ENCODE data around the gene YPEL2. TPM values are rescaled to one million over a fixed set of nuclear protein-coding genes. Genes with fewer than 3 reads are reported as not detected.
A peak's percentile ranks its signal among the peaks of the same experiment; 100 is the strongest.

Gene YPEL2
- total RNA-seq, 2 experiments from 2014 or later, result 24.0 to 25.3 TPM

- Mint-ChIP-seq H3K27ac (no peak overlapping the region), H3K4me3 (no peak overlapping the region), H3K27me3 (peaks cover 11% of the 10 kb centered on the region), H3K36me3 (peaks cover 7% of the 10 kb centered on the region), H3K9me3 (peaks cover 5% of the 10 kb centered on the region), H3K4me1 (peaks cover 18% of the 10 kb centered on the region)
- ATAC-seq (ENCODE audit: low read depth), result no peak
- POLR2A ChIA-PET, result interaction anchor here (0.6 to 1.0 kb wide), 2 partner anchors 16 to 77 kb away, joined by 3 read pairs; no protein-coding TSS in a partner anchor
- no peak for DNase-seq
These were observed 101.2 kb downstream of the YPEL2 start for GRCh38 chr17:59432657-59433056.

GRCh38 chr17:59433586-59433985, 102.1 kb downstream of the YPEL2 start:
- DNase-seq (no peak), ATAC-seq (ENCODE audit: low read depth) (no peak)
- POLR2A ChIA-PET, result no interaction called here
- Mint-ChIP-seq H3K36me3 (peaks cover 7% of the 10 kb centered on the region), H3K27me3 (peaks cover 11% of the 10 kb centered on the region), H3K9me3 (peaks cover 5% of the 10 kb centered on the region), H3K4me1 (peaks cover 25% of the 10 kb centered on the region), H3K27ac (no peak overlapping the region), H3K4me3 (no peak overlapping the region)

GRCh38 chr17:59434429-59434828, 103.0 kb downstream of the YPEL2 start:
- H3K4me3 Mint-ChIP-seq, result no peak overlapping the region
- POLR2A ChIA-PET, result interaction anchor here (1.0 kb wide), 1 partner anchor 105 kb away, joined by 6 read pairs; no protein-coding TSS in a partner anchor
- peaks cover 28% of the 10 kb centered on the region for H3K4me1 Mint-ChIP-seq
- DNase-seq, result no peak
- H3K36me3 Mint-ChIP-seq, result peaks cover 7% of the 10 kb centered on the region
- H3K27me3 Mint-ChIP-seq, result peaks cover 11% of the 10 kb centered on the region
- peaks cover 5% of the 10 kb centered on the region for H3K9me3 Mint-ChIP-seq
- no peak overlapping the region for H3K27ac Mint-ChIP-seq
- ATAC-seq (ENCODE audit: low read depth), result no peak

GRCh38 chr17:59435238-59435637, 103.8 kb downstream of the YPEL2 start:
- POLR2A ChIA-PET, result no interaction called here
- ATAC-seq (ENCODE audit: low read depth), result no peak
- DNase-seq, result no peak
- no peak overlapping the region for H3K4me3 Mint-ChIP-seq
- H3K36me3 Mint-ChIP-seq, result peaks cover 7% of the 10 kb centered on the region
- H3K27ac Mint-ChIP-seq, result no peak overlapping the region
- H3K4me1 Mint-ChIP-seq, result peaks cover 35% of the 10 kb centered on the region
- peaks cover 5% of the 10 kb centered on the region for H3K9me3 Mint-ChIP-seq
- peaks cover 11% of the 10 kb centered on the region for H3K27me3 Mint-ChIP-seq

GRCh38 chr17:59436900-59437299, 105.4 kb downstream of the YPEL2 start:
- Mint-ChIP-seq H3K27me3 (peaks cover 11% of the 10 kb centered on the region), H3K4me3 (no peak overlapping the region), H3K27ac (no peak overlapping the region), H3K9me3 (peaks cover 4% of the 10 kb centered on the region), H3K36me3 (peaks cover 5% of the 10 kb centered on the region), H3K4me1 (peaks cover 38% of the 10 kb centered on the region)
- DNase-seq (no peak), ATAC-seq (ENCODE audit: low read depth) (no peak)
- POLR2A ChIA-PET, result interaction anchor here (0.7 to 1.7 kb wide), 2 partner anchors 81 to 107 kb away, joined by 3 to 7 read pairs; no protein-coding TSS in a partner anchor

GRCh38 chr17:59437791-59438281, 106.4 kb downstream of the YPEL2 start:
- H3K4me1 Mint-ChIP-seq, result peaks cover 36% of the 10 kb centered on the region
- no peak overlapping the region for H3K27ac Mint-ChIP-seq
- no peak overlapping the region for H3K4me3 Mint-ChIP-seq

GRCh38 chr17:59439262-59439661, 107.8 kb downstream of the YPEL2 start:
- Mint-ChIP-seq H3K27me3 (peaks cover 6% of the 10 kb centered on the region), H3K4me3 (peak overlapping the region; percentile 23), H3K4me1 (peaks cover 36% of the 10 kb centered on the region), H3K36me3 (no peaks in the 10 kb centered on the region), H3K27ac (peak overlapping the region; percentile 84), H3K9me3 (no peaks in the 10 kb centered on the region)
- no peak for DNase-seq
- POLR2A ChIA-PET, result interaction anchor here (0.7 to 4.4 kb wide), 6 partner anchors 15 to 126 kb away, joined by 3 to 36 read pairs (median 3); partner anchors contain the start of genes DHX40 and YPEL2
- ATAC-seq (ENCODE audit: low read depth), result no peak

More at GRCh38 chr17:59437791-59438281, 106.4 kb downstream of the YPEL2 start:
- peaks cover 9% of the 10 kb centered on the region for H3K27me3 Mint-ChIP-seq
- peaks cover under 1% of the 10 kb centered on the region for H3K9me3 Mint-ChIP-seq
- ATAC-seq (ENCODE audit: low read depth), result no peak
- POLR2A ChIA-PET, result interaction anchor here (1.7 kb wide), 1 partner anchor 108 kb away, joined by 7 read pairs; no protein-coding TSS in a partner anchor
- DNase-seq, result no peak
- peaks cover under 1% of the 10 kb centered on the region for H3K36me3 Mint-ChIP-seq

GRCh38 chr17:59439741-59440211, 108.3 kb downstream of the YPEL2 start:
- DNase-seq (no peak), ATAC-seq (ENCODE audit: low read depth) (no peak)
- peaks cover 6% of the 10 kb centered on the region for H3K27me3 Mint-ChIP-seq
- H3K4me1 Mint-ChIP-seq, result peaks cover 36% of the 10 kb centered on the region
- POLR2A ChIA-PET, result interaction anchor here (0.7 to 4.4 kb wide), 7 partner anchors 13 to 125 kb away, joined by 3 to 36 read pairs (median 3); partner anchors contain the start of genes DHX40 and YPEL2
- peak overlapping the region; percentile 84 for H3K27ac Mint-ChIP-seq
- H3K36me3 Mint-ChIP-seq, result no peaks in the 10 kb centered on the region
- H3K9me3 Mint-ChIP-seq, result no peaks in the 10 kb centered on the region
- H3K4me3 Mint-ChIP-seq, result peak overlapping the region; percentile 66

- H3K9me3 Mint-ChIP-seq, result no peaks in the 10 kb centered on the region
- peaks cover 2% of the 10 kb centered on the region for H3K27me3 Mint-ChIP-seq
- H3K4me3 Mint-ChIP-seq, result peak overlapping the region; percentile 66
- ATAC-seq (ENCODE audit: low read depth) (peak; percentile 99), DNase-seq (peak; percentile 73)
- H3K36me3 Mint-ChIP-seq, result no peaks in the 10 kb centered on the region
- POLR2A ChIA-PET, result interaction anchor here (0.5 to 4.4 kb wide), 4 partner anchors 79 to 201 kb away, joined by 5 to 36 read pairs (median 8); partner anchors contain the start of gene YPEL2
- H3K4me1 Mint-ChIP-seq, result peaks cover 36% of the 10 kb centered on the region
- peak overlapping the region; percentile 84 for H3K27ac Mint-ChIP-seq
These were observed 109.5 kb downstream of the YPEL2 start for GRCh38 chr17:59440757-59441463.

- peaks cover 36% of the 10 kb centered on the region for H3K4me1 Mint-ChIP-seq
- ATAC-seq (ENCODE audit: low read depth) (no peak), DNase-seq (no peak)
- H3K27ac Mint-ChIP-seq, result peak overlapping the region; percentile 84
- H3K36me3 Mint-ChIP-seq, result no peaks in the 10 kb centered on the region
- no peaks in the 10 kb centered on the region for H3K27me3 Mint-ChIP-seq
- POLR2A ChIA-PET, result interaction anchor here (0.5 to 4.4 kb wide), 4 partner anchors 79 to 200 kb away, joined by 5 to 36 read pairs (median 8); partner anchors contain the start of gene YPEL2
- peak overlapping the region; percentile 66 for H3K4me3 Mint-ChIP-seq
- no peaks in the 10 kb centered on the region for H3K9me3 Mint-ChIP-seq
These were observed 110.1 kb downstream of the YPEL2 start for GRCh38 chr17:59441464-59442096.

GRCh38 chr17:59443106-59443505, 111.7 kb downstream of the YPEL2 start:
- ATAC-seq (ENCODE audit: low read depth) (no peak), DNase-seq (no peak)
- Mint-ChIP-seq H3K36me3 (no peaks in the 10 kb centered on the region), H3K9me3 (no peaks in the 10 kb centered on the region), H3K27ac (no peak overlapping the region), H3K27me3 (no peaks in the 10 kb centered on the region), H3K4me3 (no peak overlapping the region), H3K4me1 (peaks cover 30% of the 10 kb centered on the region)
- POLR2A ChIA-PET, result interaction anchor here (0.7 kb wide), 2 partner anchors 27 to 257 kb away, joined by 3 read pairs; no protein-coding TSS in a partner anchor

Measured in activated naive CD8-positive, alpha-beta T cell treated with anti-CD3 and anti-CD28 coated beads, Interleukin-2, amount 10 ng/mL, durations not matched to agents 7 days and 5 days (primary cell).